ENCODE results near the gene TMF1.

The TMF1 gene

DNA sequence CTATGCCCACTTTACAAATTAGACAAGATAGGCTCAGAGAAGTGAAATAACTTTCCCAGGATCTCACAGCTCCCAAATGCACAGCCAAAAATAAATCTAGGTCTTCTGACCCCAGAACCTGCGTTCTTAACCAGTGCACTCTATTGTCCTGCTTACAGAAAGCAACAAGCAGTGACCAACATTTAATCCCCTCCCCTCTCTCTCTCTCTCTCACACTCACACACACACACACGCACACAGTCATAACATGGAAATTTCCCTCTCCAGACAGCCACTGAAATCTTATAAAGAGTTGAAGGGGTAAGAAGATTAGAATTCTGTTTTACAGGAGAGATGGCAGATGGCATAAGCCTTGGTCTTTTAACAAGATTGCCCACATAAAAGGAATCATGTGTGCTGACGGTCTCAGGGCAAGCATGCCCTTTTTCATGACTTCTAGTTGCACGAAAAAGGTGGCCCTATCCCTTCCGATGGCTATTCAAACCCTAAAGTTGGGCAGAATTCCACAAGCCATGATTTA, 68.1 kb downstream of the TMF1 start:
- no peak for DNase-seq (ENCODE audit: low read depth in 2 of 2)
- TF ChIP-seq, protein P1, sequence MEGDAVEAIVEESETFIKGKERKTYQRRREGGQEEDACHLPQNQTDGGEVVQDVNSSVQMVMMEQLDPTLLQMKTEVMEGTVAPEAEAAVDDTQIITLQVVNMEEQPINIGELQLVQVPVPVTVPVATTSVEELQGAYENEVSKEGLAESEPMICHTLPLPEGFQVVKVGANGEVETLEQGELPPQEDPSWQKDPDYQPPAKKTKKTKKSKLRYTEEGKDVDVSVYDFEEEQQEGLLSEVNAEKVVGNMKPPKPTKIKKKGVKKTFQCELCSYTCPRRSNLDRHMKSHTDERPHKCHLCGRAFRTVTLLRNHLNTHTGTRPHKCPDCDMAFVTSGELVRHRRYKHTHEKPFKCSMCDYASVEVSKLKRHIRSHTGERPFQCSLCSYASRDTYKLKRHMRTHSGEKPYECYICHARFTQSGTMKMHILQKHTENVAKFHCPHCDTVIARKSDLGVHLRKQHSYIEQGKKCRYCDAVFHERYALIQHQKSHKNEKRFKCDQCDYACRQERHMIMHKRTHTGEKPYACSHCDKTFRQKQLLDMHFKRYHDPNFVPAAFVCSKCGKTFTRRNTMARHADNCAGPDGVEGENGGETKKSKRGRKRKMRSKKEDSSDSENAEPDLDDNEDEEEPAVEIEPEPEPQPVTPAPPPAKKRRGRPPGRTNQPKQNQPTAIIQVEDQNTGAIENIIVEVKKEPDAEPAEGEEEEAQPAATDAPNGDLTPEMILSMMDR (IDR thresholded peaks at IDR 0.05; ENCODE audit: low read depth, low read length), result no peak
- H3K4me3 ChIP-seq (replicated peaks in 1 of 2; ENCODE audit: low read depth in 2 of 2, low read length in 2 of 2), result no peak overlapping the region

DNA sequence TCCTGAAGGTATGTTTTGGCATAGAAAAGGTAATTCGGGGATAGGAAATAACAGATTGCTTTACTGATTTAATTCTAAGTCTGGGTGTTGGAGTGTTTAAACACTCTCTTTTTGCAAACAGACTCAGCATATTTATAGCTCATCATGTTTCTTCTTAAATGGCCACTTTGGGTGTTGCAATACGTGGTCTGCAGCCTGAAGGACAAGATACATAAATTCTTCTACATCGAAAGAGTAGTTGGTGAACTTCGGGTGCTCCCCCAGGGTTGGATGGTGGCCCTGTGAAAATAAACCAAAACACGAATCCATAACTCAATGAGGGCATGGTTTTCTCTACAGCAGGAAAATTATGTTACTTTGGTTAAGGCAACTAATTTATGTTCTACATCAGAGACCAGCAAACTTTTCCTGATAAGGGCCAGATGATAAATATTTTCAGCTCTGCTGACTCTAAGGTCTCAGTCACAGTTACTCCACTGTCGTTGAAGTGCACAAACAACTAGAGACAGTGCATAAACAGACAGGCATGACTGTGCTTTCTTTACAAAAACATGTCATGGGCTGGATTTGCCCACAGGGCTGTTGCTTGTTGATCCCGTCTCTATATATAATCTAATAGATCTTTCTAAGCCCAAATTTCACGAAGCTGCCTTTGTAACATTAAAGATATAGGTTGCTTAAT, 74.5 kb downstream of the TMF1 start:
- TF ChIP-seq, protein P1 (IDR thresholded peaks at IDR 0.05; ENCODE audit: low read depth, low read length), result no peak
- DNase-seq (ENCODE audit: low read depth in 2 of 2), result no peak
- no peak overlapping the region for H3K4me3 ChIP-seq (replicated peaks in 1 of 2; ENCODE audit: low read depth in 2 of 2, low read length in 2 of 2)

DNA sequence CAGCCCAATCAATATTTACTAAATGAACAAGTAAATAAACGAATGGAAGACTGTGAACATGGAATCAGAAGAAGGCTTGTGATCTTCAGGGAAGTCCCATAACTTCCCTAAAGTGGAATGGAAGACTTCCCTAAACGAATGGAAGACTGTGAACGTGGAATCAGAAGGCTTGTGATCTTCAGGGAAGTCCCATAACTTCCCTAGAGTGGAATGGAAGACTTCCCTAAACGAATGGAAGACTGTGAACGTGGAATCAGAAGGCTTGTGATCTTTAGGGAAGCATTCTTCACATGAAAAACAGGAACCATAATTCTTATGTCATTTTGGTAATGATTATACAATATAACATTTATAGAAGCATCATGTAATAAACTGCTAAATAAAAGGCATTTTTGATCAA, 77.4 kb downstream of the TMF1 start:
- H3K4me3 ChIP-seq (replicated peaks in 1 of 2; ENCODE audit: low read depth in 2 of 2, low read length in 2 of 2), result no peak overlapping the region
- no peak for DNase-seq (ENCODE audit: low read depth in 2 of 2)
- TF ChIP-seq, protein P1 (IDR thresholded peaks at IDR 0.05; ENCODE audit: low read depth, low read length), result no peak

DNA sequence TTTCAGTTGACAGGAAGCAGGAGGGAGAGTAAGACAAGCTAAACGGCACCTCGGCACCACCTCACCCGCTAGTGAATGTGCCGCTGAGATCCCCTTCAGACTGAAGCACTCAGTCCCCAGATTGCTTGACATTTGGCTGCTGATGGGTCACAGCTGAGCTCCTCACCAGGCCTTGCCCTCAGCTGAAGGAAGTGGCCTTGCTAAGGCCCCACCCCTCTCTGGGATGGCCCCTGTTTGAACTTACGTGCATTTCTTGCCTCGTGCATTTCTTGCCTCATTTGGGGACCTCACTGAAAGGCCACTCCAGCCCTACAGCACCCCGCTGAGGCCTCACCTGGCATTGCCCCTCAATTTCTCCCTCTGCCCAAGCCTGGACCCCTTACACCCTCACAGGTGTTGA, 78.5 kb downstream of the TMF1 start:
- H3K4me3 ChIP-seq (replicated peaks in 1 of 2; ENCODE audit: low read depth in 2 of 2, low read length in 2 of 2), result no peak overlapping the region
- DNase-seq (ENCODE audit: low read depth in 2 of 2), result no peak
- TF ChIP-seq, protein P1 (IDR thresholded peaks at IDR 0.05; ENCODE audit: low read depth, low read length), result no peak

DNA sequence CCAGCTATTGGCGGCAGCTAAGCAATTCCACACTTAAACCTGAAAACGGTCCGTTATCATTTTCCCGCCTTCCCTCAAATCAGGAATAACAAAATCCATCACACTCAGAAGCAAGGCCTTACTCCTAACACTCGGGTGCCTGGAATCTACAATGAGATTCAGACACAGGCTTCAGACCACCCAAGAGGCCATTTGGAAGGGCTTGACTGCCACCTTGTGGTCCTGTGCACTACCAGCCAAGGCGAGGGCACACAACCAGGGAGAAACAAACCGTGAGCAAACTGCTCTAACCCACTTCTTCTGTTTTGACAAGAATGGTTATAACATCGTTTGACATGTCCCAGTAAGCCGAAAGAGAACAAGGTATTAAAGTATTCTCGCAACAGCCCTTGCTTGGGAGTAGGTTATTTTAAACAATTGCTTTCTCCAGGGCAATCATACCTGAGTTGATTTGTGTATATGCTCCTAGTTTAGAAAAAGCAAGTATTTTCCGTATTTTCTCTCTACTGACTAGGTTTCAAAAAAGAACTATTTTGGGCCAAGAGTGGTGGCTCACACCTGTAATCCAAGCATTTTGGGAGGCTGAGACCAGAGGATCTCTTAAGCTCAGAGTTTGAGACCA, 79.7 kb downstream of the TMF1 start:
- no peak overlapping the region for H3K4me3 ChIP-seq (replicated peaks in 1 of 2; ENCODE audit: low read depth in 2 of 2, low read length in 2 of 2)
- TF ChIP-seq, protein P1 (IDR thresholded peaks at IDR 0.05; ENCODE audit: low read depth, low read length), result peak; percentile 82
- peak; percentile 67 to 71 for DNase-seq (ENCODE audit: low read depth in 2 of 2)

All from cardiac fibroblast (primary cell).